Activated CD8-positive, alpha-beta T cell treated with anti-CD3 and anti-CD28 coated beads for 36 hours (primary cell): ENCODE results near the gene SLIT1. TPM values are rescaled to one million over a fixed set of nuclear protein-coding genes. Genes with fewer than 3 reads are reported as not detected.
A peak's percentile ranks its signal among the peaks of the same experiment; 100 is the strongest.

Source experiments
- ATAC-seq: fragments of 200-7000 bp; cut with Tn5 transposase; one replicate; pipeline ENCODE4 v1.10.0; 2021; ENCODE audit warnings: mild to moderate bottlenecking, moderate library complexity
- CTCF ChIA-PET: fragments of 350-600 bp; sonication (Branson Sonifier 250); formaldehyde crosslinking; loops from one replicate; lab custom pipeline; 2021; ENCODE audit warnings: antibody characterized with exemption; lab: Charles Lee
- POLR2A ChIA-PET: fragments of 350-600 bp; sonication (Branson Sonifier 250); formaldehyde crosslinking; loops from one replicate; lab custom pipeline; 2021; ENCODE audit warnings: antibody characterized with exemption; lab: Charles Lee
- DNase-seq: peaks from one replicate; pipeline ENCODE4 v3.0.0-alpha.2; 2020
- H3K27ac Mint-ChIP-seq: one replicate; pipeline ENCODE4 v1.8.0; 2021; ENCODE audit warnings: mild to moderate bottlenecking, mixed read lengths
- H3K27me3 Mint-ChIP-seq: one replicate; pipeline ENCODE4 v1.8.0; 2021; ENCODE audit warnings: mixed read lengths
- H3K36me3 Mint-ChIP-seq: one replicate; pipeline ENCODE4 v1.8.0; 2021; ENCODE audit warnings: low read depth, mixed read lengths
- H3K4me1 Mint-ChIP-seq: one replicate; pipeline ENCODE4 v1.8.0; 2021; ENCODE audit warnings: low read depth, mixed read lengths
- H3K4me3 Mint-ChIP-seq: one replicate; pipeline ENCODE4 v1.8.0; 2021; ENCODE audit warnings: mild to moderate bottlenecking, moderate library complexity, mixed read lengths
- H3K9me3 Mint-ChIP-seq: one replicate; pipeline ENCODE4 v1.8.0; 2021; ENCODE audit warnings: mixed read lengths
- CTCF ChIP-seq: fragments of 200-600 bp; IDR thresholded peaks from one replicate; pipeline ENCODE4 v1.8.0; 2022; ENCODE audit warnings: antibody characterized with exemption, mild to moderate bottlenecking
- intact Hi-C: fragments of 100-400 bp; cut with micrococcal nuclease; formaldehyde crosslinking; loops from one replicate; pipeline ENCODE4 v1.10.0; 2022
- total RNA-seq, 2 experiments: library from RNA; stranded (reverse); gene quantifications; one replicate each; pipeline ENCODE4 v1.2.3, GENCODE V29; 2021

SLIT1 gene
- total RNA-seq, 2 experiments from 2014 or later: 0.34 to 1.2 TPM

GRCh38 chr10:96984541-96985131 lies 201.1 kb downstream of the SLIT1 start:
- peaks cover 20% of the 10 kb centered on the region for H3K36me3 Mint-ChIP-seq
- ATAC-seq (peak; percentile 79), DNase-seq (peak; percentile 35)
- TF ChIP-seq CTCF: no peak
- peaks cover 11% of the 10 kb centered on the region for H3K4me1 Mint-ChIP-seq
- no peaks in the 10 kb centered on the region for H3K27me3 Mint-ChIP-seq
- intact Hi-C loops: no loop called here
- H3K4me3 Mint-ChIP-seq: peak overlapping the region; percentile 36
- peak overlapping the region; percentile 26 for H3K27ac Mint-ChIP-seq
- ChIA-PET POLR2A (interaction anchor here (0.7 kb wide), 1 partner anchor 8 kb away, joined by 3 read pairs; no protein-coding TSS in a partner anchor), CTCF (interaction anchor here (1.0 to 6.9 kb wide), 5 partner anchors 11 to 341 kb away, joined by 3 to 41 read pairs (median 3); no protein-coding TSS in a partner anchor)
- H3K9me3 Mint-ChIP-seq: no peaks in the 10 kb centered on the region

GRCh38 chr10:96982149-96982930 lies 203.4 kb downstream of the SLIT1 start:
- intact Hi-C loops: no loop called here
- DNase-seq (no peak), ATAC-seq (no peak)
- CTCF ChIA-PET: interaction anchor here (0.9 to 6.9 kb wide), 7 partner anchors 8 to 72 kb away, joined by 3 to 41 read pairs (median 3); no protein-coding TSS in a partner anchor
- no peaks in the 10 kb centered on the region for H3K9me3 Mint-ChIP-seq
- peaks cover 23% of the 10 kb centered on the region for H3K36me3 Mint-ChIP-seq
- POLR2A ChIA-PET: interaction anchor here (1.2 kb wide), 1 partner anchor 34 kb away, joined by 3 read pairs; no protein-coding TSS in a partner anchor
- no peak overlapping the region for H3K27ac Mint-ChIP-seq
- H3K4me3 Mint-ChIP-seq: no peak overlapping the region
- TF ChIP-seq CTCF: no peak
- peaks cover 30% of the 10 kb centered on the region for H3K4me1 Mint-ChIP-seq
- no peaks in the 10 kb centered on the region for H3K27me3 Mint-ChIP-seq

GRCh38 chr10:96978621-96979154 lies 207.1 kb downstream of the SLIT1 start:
- ATAC-seq (peak; percentile 91), DNase-seq (peak; percentile 17)
- peaks cover 22% of the 10 kb centered on the region for H3K4me1 Mint-ChIP-seq
- peak overlapping the region; percentile 85 for H3K27ac Mint-ChIP-seq
- peaks cover 23% of the 10 kb centered on the region for H3K36me3 Mint-ChIP-seq
- TF ChIP-seq CTCF: no peak
- H3K27me3 Mint-ChIP-seq: no peaks in the 10 kb centered on the region
- H3K4me3 Mint-ChIP-seq: peak overlapping the region; percentile 2
- POLR2A ChIA-PET: no interaction called here
- CTCF ChIA-PET: interaction anchor here (5.5 kb wide), 1 partner anchor 47 kb away, joined by 30 read pairs; no protein-coding TSS in a partner anchor
- no peaks in the 10 kb centered on the region for H3K9me3 Mint-ChIP-seq
- intact Hi-C loops: no loop called here

- no peak for TF ChIP-seq CTCF
- H3K9me3 Mint-ChIP-seq: no peaks in the 10 kb centered on the region
- H3K27ac Mint-ChIP-seq: no peak overlapping the region
- DNase-seq (no peak), ATAC-seq (no peak)
- no peaks in the 10 kb centered on the region for H3K27me3 Mint-ChIP-seq
- CTCF ChIA-PET: interaction anchor here (1.2 to 5.5 kb wide), 4 partner anchors 8 to 65 kb away, joined by 3 to 30 read pairs (median 6); no protein-coding TSS in a partner anchor
- POLR2A ChIA-PET: interaction anchor here (0.6 kb wide), 1 partner anchor 26 kb away, joined by 4 read pairs; no protein-coding TSS in a partner anchor
- H3K4me3 Mint-ChIP-seq: no peak overlapping the region
- H3K4me1 Mint-ChIP-seq: peaks cover 21% of the 10 kb centered on the region
- intact Hi-C loops: no loop called here
- H3K36me3 Mint-ChIP-seq: peaks cover 3% of the 10 kb centered on the region
Measured at GRCh38 chr10:96975136-96975535, 210.6 kb downstream of the SLIT1 start.
